Measurements from ENCODE around the gene LRMDA.

DNA sequence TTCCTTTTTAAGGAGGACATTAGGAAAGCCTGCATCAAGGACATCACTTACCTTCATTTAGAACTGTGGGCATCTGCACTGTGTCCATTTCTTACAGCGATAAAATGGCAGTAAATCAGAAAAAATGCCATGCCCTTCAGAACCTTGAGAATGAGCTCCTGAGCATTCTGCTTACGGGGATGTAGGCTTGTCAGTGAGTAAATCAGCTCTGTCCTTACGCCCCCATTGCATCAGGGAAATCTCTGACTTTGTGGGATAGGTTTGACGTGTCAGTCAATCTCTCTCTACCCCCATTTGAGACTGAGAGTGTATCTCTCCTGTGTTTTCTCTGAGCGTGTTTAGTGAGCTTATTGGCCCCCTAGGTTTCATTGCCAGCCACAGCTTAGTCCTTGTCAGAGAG lies 837.1 kb downstream of the LRMDA start:
- TF ChIP-seq ZNF274 (CRISPR knock-in tag; IDR thresholded peaks at IDR 0.05) (no peak), RAD51 (IDR thresholded peaks at IDR 0.05; ENCODE audit: borderline replicate concordance) (no peak), ZFP62 (CRISPR knock-in tag; IDR thresholded peaks at IDR 0.05) (no peak), POLR2A (IDR thresholded peaks at IDR 0.05; ENCODE audit: insufficient read depth in 1 of 2, low read depth in 2 of 2, low read length in 2 of 2) (no peak), EZH2 (conservative IDR thresholded peaks at IDR 0.05; ENCODE audit: low read depth, low read length) (no peak), TMF1 (CRISPR knock-in tag; IDR thresholded peaks at IDR 0.05; ENCODE audit: low read depth) (no peak), POLR2AphosphoS2 (IDR thresholded peaks at IDR 0.05; ENCODE audit: low read depth, low read length) (no peak)
- TF ChIP-seq, protein P1, sequence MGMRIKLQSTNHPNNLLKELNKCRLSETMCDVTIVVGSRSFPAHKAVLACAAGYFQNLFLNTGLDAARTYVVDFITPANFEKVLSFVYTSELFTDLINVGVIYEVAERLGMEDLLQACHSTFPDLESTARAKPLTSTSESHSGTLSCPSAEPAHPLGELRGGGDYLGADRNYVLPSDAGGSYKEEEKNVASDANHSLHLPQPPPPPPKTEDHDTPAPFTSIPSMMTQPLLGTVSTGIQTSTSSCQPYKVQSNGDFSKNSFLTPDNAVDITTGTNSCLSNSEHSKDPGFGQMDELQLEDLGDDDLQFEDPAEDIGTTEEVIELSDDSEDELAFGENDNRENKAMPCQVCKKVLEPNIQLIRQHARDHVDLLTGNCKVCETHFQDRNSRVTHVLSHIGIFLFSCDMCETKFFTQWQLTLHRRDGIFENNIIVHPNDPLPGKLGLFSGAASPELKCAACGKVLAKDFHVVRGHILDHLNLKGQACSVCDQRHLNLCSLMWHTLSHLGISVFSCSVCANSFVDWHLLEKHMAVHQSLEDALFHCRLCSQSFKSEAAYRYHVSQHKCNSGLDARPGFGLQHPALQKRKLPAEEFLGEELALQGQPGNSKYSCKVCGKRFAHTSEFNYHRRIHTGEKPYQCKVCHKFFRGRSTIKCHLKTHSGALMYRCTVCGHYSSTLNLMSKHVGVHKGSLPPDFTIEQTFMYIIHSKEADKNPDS (CRISPR knock-in tag; IDR thresholded peaks at IDR 0.05), result no peak
- TF ChIP-seq, protein P2, sequence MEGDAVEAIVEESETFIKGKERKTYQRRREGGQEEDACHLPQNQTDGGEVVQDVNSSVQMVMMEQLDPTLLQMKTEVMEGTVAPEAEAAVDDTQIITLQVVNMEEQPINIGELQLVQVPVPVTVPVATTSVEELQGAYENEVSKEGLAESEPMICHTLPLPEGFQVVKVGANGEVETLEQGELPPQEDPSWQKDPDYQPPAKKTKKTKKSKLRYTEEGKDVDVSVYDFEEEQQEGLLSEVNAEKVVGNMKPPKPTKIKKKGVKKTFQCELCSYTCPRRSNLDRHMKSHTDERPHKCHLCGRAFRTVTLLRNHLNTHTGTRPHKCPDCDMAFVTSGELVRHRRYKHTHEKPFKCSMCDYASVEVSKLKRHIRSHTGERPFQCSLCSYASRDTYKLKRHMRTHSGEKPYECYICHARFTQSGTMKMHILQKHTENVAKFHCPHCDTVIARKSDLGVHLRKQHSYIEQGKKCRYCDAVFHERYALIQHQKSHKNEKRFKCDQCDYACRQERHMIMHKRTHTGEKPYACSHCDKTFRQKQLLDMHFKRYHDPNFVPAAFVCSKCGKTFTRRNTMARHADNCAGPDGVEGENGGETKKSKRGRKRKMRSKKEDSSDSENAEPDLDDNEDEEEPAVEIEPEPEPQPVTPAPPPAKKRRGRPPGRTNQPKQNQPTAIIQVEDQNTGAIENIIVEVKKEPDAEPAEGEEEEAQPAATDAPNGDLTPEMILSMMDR (CRISPR knock-in tag; IDR thresholded peaks at IDR 0.05), result no peak

Measured in HepG2 (cell line).